Kidney (tissue), 14 donors: ENCODE measurements around the gene SKOR1. TPM values are rescaled to one million over a fixed set of nuclear protein-coding genes. Genes with fewer than 3 reads are reported as not detected.

Source experiments
- DNase-seq, 5 donors: peaks; one replicate each; pipeline ENCODE4 v3.0.0-alpha.2; 2013 to 2020
- FAIRE-seq: peaks from 2 replicates; lab custom pipeline; 2012; peaks lifted over from hg19 to GRCh38; lab: Jason Lieb, UNC
- H3K27ac ChIP-seq, 2 donors: one replicate each; pipeline ENCODE4 v1.7.0; 2013; ENCODE audit warnings: low read depth in 2 of 2, low read length in 2 of 2, inconsistent platforms in 1 of 2
- H3K27me3 ChIP-seq: one replicate; pipeline ENCODE4 v1.7.1; 2013; ENCODE audit warnings: low read length, inconsistent platforms; ENCODE audit not compliant: control insufficient read depth, insufficient read depth
- H3K36me3 ChIP-seq, 3 donors: one replicate each; pipeline versions ENCODE4 v1.7.0 to v1.7.1; 2013; ENCODE audit warnings: low read length in 3 of 3, control low read depth in 1 of 3, inconsistent platforms in 1 of 3; ENCODE audit not compliant: insufficient read depth in 3 of 3, control insufficient read depth in 2 of 3
- H3K4me1 ChIP-seq, 3 donors: one replicate each; pipeline versions ENCODE4 v1.7.0 to v1.7.1; 2013; ENCODE audit warnings: low read length in 3 of 3, inconsistent platforms in 1 of 3, low read depth in 1 of 3; ENCODE audit not compliant: control insufficient read depth in 2 of 3, insufficient read depth in 2 of 3
- H3K4me3 ChIP-seq, 3 donors: one replicate each; pipeline versions ENCODE4 v1.7.0 to v1.8.1; 2013; ENCODE audit warnings: low read length in 3 of 3, control low read depth in 1 of 3, inconsistent platforms in 1 of 3
- H3K9ac ChIP-seq, 3 donors: one replicate each; pipeline versions ENCODE4 v1.7.0 to v1.7.1; 2013; ENCODE audit warnings: low read length in 3 of 3, control low read depth in 1 of 3, inconsistent platforms in 1 of 3
- H3K9me3 ChIP-seq, 3 donors: one replicate each; pipeline versions ENCODE4 v1.7.0 to v1.7.1; 2013; ENCODE audit warnings: low read length in 3 of 3, control low read depth in 1 of 3, inconsistent platforms in 1 of 3; ENCODE audit not compliant: control insufficient read depth in 2 of 3, insufficient read depth in 1 of 3
- CTCF ChIP-seq: IDR thresholded peaks from 3 replicates; pipeline ENCODE4 v1.5.1; 2012; ENCODE audit warnings: mild to moderate bottlenecking, moderate library complexity, borderline replicate concordance; ENCODE audit not compliant: insufficient read depth; ENCODE audit errors: extremely low read depth
- intact Hi-C: fragments of 100-400 bp; cut with DNase I; formaldehyde crosslinking; loops from one replicate; pipeline ENCODE4 v1.11.1; 2022
- polyA plus RNA-seq: library from polyadenylated mRNA; stranded (reverse); fragments of 350-450 nt; fragmentation: Illumina TruSeq; extraction: RNeasy Lipid Tissue Mini Kit (QIAGEN cat#74804); gene quantifications from one replicate; pipeline ENCODE4 v1.2.3, GENCODE V29; 2014; ENCODE audit warnings: low read depth, low replicate concordance; ENCODE audit not compliant: insufficient read depth
- total RNA-seq: library from RNA; stranded (reverse); fragmentation: NEBNext Ultra II Directional; extraction: Animal tissue kit (Norgen Biotek cat#: 25700); gene quantifications from one replicate; pipeline ENCODE4 v1.2.1, GENCODE V29; 2021
- donor health status: control.
- donor health status: control.
- donor health status: control.
- donor health status: control.
- donor health status: control.
- donor health status: DM: yes; HTN: yes; CAD: no.
- donor health status: Normal renal cell carcinoma (clear cell type).

SKOR1 gene
- total and polyA plus RNA-seq, 2 donors from 2014 or later: 0.22 to 0.57 TPM

DNA sequence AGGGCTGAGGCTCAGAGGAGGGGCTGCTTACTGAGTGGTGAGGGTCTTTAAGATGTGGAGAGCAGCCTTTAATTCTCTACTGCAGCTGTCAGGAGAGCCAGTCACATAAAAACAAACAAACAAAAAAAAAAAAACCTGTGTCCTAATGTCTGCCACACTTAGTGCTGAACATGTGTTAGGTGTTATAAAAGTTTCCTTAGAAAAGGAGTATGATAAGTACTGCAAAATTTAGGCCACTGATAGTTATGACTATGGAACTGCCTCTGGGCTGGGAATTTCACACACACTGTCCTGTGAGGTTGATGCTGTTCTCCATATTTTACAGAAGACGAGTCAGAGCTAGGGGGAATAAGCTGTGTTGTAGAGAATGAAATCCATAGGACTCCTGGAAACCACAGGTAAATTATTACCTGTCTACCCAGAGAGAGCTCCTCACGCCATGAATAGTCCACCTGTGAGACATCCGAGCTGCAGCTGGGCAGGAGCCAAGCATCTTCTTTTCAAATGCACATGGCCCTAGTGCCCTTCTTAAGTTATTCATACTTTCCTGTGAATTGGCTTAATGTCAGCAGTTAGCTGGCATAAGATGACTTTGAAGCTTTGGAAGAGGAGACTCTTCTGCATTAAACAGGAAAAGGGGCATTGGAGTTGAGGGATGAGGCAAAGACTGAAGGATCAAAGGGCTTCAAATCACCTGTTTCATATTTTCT is 34.5 kb upstream of the SKOR1 start:
- H3K9ac ChIP-seq: no peak overlapping the region
- no peaks in the 10 kb centered on the region for H3K27me3 ChIP-seq
- FAIRE-seq: no peak

DNA sequence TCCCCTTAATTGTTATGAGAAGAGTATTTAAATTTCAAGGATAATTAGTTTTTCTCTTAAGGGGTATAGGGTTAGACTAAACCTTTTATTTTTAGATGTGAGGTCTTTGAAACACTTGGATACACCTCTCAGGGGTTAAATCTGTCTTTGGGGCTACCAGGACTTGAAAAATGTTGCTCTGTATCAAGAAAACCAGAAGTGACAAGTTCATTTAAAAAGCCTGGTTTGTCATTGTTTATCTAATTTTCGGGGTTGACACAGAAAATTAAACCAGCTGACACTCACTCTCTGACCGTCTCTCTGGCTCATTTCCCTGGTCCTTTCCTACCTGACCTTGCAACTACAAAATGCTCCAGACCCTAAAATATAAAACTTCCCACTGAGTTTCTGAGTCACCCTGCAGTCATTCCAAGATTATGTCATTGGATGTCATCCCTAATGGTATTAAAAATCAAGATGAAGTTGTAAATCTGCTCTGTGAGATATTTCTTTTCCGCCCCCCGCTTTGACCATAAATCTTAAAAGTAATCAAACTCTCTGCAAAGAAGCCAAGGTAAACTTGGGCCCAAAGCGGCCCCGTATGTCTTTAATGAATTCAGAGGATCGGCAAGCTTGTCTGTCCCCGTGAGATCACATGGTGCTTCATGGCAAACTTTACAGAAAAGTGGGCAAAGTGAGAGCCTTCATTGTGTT is 32.9 kb upstream of the SKOR1 start:
- H3K4me3 ChIP-seq: no peak overlapping the region
- H3K36me3 ChIP-seq: no peaks in the 10 kb centered on the region
- intact Hi-C loops: no loop called here
- H3K27ac ChIP-seq: no peak overlapping the region
- DNase-seq: peak in 3 of 5 donors; percentile 37 to 80 (median 71)
- H3K9ac ChIP-seq: no peak overlapping the region
- FAIRE-seq: no peak
- TF ChIP-seq CTCF: no peak
- no peaks in the 10 kb centered on the region for H3K4me1 ChIP-seq
- no peaks in the 10 kb centered on the region for H3K27me3 ChIP-seq
- peaks cover 0 to 5% (median 0%) of the 10 kb centered on the region in 3 donors for H3K9me3 ChIP-seq

More for the DNA sequence above, 34.5 kb upstream of the SKOR1 start:
- Histone ChIP-seq H3K4me1 (no peaks in the 10 kb centered on the region), H3K36me3 (no peaks in the 10 kb centered on the region), H3K4me3 (no peak overlapping the region), H3K9me3 (peaks cover 0 to 5% (median 0%) of the 10 kb centered on the region in 3 donors), H3K27ac (no peak overlapping the region)
- intact Hi-C loops: no loop called here
- TF ChIP-seq CTCF: no peak
- no peak for DNase-seq

GRCh38 chr15:67794832-67795574 is 30.3 kb upstream of the SKOR1 start:
- DNase-seq (no peak), FAIRE-seq (no peak)
- H3K9me3 ChIP-seq: peaks cover 0 to 5% (median 0%) of the 10 kb centered on the region in 3 donors
- H3K27me3 ChIP-seq: no peaks in the 10 kb centered on the region
- no peak overlapping the region for H3K9ac ChIP-seq
- no peaks in the 10 kb centered on the region for H3K4me1 ChIP-seq
- no peak overlapping the region for H3K27ac ChIP-seq
- no peaks in the 10 kb centered on the region for H3K36me3 ChIP-seq
- intact Hi-C loops: no loop called here
- H3K4me3 ChIP-seq: no peak overlapping the region
- no peak for TF ChIP-seq CTCF
